ENCODE results near the gene EDA. TPM values are rescaled to one million over a fixed set of nuclear protein-coding genes. Genes with fewer than 3 reads are reported as not detected.

EDA gene
- total and polyA plus RNA-seq, 2 of the 13 experiments (the other 11 are each of a cell fraction or from before 2014, with no cell fraction given): 8.8 to 11.2 TPM

DNA sequence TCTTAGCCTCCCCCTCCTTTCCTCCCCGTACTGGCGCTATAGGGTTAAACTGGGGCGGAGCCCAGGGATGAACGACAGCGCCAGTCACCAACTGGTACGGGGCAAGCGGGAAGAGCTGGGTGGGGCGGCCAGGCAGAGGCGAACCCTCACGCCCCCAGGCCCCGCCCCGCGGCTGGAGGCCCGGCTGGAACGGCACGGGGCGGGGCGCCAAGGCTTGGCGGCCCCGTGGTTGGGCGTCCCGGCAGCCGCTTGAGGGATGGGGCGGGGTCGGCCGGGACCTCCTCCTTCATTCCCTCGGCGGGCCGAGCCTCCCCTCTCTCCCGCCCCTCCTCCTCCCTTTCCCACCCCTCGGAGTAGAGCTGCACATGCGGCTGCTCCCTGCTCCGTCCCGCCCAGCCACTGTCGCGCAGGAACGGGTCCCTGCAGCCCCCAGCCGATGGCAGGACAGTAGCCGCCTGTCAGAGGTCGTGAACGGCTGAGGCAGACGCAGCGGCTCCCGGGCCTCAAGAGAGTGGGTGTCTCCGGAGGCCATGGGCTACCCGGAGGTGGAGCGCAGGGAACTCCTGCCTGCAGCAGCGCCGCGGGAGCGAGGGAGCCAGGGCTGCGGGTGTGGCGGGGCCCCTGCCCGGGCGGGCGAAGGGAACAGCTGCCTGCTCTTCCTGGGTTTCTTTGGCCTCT lies at the start of gene EDA (continued):
- TF ChIP-seq, protein P1, sequence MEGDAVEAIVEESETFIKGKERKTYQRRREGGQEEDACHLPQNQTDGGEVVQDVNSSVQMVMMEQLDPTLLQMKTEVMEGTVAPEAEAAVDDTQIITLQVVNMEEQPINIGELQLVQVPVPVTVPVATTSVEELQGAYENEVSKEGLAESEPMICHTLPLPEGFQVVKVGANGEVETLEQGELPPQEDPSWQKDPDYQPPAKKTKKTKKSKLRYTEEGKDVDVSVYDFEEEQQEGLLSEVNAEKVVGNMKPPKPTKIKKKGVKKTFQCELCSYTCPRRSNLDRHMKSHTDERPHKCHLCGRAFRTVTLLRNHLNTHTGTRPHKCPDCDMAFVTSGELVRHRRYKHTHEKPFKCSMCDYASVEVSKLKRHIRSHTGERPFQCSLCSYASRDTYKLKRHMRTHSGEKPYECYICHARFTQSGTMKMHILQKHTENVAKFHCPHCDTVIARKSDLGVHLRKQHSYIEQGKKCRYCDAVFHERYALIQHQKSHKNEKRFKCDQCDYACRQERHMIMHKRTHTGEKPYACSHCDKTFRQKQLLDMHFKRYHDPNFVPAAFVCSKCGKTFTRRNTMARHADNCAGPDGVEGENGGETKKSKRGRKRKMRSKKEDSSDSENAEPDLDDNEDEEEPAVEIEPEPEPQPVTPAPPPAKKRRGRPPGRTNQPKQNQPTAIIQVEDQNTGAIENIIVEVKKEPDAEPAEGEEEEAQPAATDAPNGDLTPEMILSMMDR (CRISPR knock-in tag; IDR thresholded peaks at IDR 0.05): 0 out of 2 replicates have a peak, but pooled peaks have one; percentile 6
- 0 out of 2 replicates have a peak, but pooled peaks have one; percentile 45 for TF ChIP-seq ZNF792 (CRISPR knock-in tag; IDR thresholded peaks at IDR 0.05)
- TF ChIP-seq, protein P2, sequence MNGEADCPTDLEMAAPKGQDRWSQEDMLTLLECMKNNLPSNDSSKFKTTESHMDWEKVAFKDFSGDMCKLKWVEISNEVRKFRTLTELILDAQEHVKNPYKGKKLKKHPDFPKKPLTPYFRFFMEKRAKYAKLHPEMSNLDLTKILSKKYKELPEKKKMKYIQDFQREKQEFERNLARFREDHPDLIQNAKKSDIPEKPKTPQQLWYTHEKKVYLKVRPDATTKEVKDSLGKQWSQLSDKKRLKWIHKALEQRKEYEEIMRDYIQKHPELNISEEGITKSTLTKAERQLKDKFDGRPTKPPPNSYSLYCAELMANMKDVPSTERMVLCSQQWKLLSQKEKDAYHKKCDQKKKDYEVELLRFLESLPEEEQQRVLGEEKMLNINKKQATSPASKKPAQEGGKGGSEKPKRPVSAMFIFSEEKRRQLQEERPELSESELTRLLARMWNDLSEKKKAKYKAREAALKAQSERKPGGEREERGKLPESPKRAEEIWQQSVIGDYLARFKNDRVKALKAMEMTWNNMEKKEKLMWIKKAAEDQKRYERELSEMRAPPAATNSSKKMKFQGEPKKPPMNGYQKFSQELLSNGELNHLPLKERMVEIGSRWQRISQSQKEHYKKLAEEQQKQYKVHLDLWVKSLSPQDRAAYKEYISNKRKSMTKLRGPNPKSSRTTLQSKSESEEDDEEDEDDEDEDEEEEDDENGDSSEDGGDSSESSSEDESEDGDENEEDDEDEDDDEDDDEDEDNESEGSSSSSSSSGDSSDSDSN (CRISPR knock-in tag; IDR thresholded peaks at IDR 0.05): peak; percentile 67
- TF ChIP-seq, protein P3, sequence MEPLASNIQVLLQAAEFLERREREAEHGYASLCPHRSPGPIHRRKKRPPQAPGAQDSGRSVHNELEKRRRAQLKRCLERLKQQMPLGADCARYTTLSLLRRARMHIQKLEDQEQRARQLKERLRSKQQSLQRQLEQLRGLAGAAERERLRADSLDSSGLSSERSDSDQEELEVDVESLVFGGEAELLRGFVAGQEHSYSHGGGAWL (CRISPR knock-in tag; IDR thresholded peaks at IDR 0.05): peak; percentile 32; the same call in 1 of the 2 replicates
- TF ChIP-seq, protein P4, sequence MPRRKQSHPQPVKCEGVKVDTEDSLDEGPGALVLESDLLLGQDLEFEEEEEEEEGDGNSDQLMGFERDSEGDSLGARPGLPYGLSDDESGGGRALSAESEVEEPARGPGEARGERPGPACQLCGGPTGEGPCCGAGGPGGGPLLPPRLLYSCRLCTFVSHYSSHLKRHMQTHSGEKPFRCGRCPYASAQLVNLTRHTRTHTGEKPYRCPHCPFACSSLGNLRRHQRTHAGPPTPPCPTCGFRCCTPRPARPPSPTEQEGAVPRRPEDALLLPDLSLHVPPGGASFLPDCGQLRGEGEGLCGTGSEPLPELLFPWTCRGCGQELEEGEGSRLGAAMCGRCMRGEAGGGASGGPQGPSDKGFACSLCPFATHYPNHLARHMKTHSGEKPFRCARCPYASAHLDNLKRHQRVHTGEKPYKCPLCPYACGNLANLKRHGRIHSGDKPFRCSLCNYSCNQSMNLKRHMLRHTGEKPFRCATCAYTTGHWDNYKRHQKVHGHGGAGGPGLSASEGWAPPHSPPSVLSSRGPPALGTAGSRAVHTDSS (CRISPR knock-in tag; conservative IDR thresholded peaks at IDR 0.05): no peak
- no peak for TF ChIP-seq KAT7 (CRISPR knock-in tag; IDR thresholded peaks at IDR 0.05; ENCODE audit: borderline replicate concordance)
- no peak for TF ChIP-seq FIP1L1 (IDR thresholded peaks at IDR 0.05; ENCODE audit: borderline replicate concordance, insufficient read depth, low read depth, low read length)
- TF ChIP-seq HNRNPK (IDR thresholded peaks at IDR 0.05; ENCODE audit: low read depth, low read length, poor library complexity, severe bottlenecking): peak; percentile 87
- TF ChIP-seq KMT2B (CRISPR knock-in tag; IDR thresholded peaks at IDR 0.05): peak; percentile 22; the same call in 1 of the 2 replicates
- TF ChIP-seq MYC (CRISPR knock-in tag; IDR thresholded peaks at IDR 0.05; ENCODE audit: borderline replicate concordance): peak; percentile 49; the same call in 1 of the 2 replicates
- TF ChIP-seq ZNF605 (CRISPR knock-in tag; IDR thresholded peaks at IDR 0.05): no peak
- TF ChIP-seq, protein P5, sequence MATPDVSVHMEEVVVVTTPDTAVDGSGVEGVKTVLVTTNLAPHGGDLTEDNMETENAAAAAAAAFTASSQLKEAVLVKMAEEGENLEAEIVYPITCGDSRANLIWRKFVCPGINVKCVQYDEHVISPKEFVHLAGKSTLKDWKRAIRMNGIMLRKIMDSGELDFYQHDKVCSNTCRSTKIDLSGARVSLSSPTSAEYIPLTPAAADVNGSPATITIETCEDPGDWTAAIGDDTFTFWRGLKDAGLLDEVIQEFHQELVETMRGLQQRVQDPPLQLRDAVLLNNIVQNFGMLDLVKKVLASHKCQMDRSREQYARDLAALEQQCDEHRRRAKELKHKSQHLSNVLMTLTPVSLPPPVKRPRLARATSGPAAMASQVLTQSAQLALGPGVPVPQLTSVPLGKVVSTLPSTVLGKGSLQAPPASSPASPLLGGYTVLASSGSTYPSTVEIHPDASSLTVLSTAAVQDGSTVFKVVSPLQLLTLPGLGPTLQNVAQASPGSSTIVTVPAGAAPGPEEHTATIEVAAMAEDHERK (CRISPR knock-in tag; IDR thresholded peaks at IDR 0.05; ENCODE audit: low read depth): no peak
- TF ChIP-seq, protein P6, sequence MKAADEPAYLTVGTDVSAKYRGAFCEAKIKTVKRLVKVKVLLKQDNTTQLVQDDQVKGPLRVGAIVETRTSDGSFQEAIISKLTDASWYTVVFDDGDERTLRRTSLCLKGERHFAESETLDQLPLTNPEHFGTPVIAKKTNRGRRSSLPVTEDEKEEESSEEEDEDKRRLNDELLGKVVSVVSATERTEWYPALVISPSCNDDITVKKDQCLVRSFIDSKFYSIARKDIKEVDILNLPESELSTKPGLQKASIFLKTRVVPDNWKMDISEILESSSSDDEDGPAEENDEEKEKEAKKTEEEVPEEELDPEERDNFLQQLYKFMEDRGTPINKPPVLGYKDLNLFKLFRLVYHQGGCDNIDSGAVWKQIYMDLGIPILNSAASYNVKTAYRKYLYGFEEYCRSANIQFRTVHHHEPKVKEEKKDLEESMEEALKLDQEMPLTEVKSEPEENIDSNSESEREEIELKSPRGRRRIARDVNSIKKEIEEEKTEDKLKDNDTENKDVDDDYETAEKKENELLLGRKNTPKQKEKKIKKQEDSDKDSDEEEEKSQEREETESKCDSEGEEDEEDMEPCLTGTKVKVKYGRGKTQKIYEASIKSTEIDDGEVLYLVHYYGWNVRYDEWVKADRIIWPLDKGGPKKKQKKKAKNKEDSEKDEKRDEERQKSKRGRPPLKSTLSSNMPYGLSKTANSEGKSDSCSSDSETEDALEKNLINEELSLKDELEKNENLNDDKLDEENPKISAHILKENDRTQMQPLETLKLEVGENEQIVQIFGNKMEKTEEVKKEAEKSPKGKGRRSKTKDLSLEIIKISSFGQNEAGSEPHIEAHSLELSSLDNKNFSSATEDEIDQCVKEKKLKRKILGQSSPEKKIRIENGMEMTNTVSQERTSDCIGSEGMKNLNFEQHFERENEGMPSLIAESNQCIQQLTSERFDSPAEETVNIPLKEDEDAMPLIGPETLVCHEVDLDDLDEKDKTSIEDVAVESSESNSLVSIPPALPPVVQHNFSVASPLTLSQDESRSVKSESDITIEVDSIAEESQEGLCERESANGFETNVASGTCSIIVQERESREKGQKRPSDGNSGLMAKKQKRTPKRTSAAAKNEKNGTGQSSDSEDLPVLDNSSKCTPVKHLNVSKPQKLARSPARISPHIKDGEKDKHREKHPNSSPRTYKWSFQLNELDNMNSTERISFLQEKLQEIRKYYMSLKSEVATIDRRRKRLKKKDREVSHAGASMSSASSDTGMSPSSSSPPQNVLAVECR (CRISPR knock-in tag; IDR thresholded peaks at IDR 0.05; ENCODE audit: borderline replicate concordance): peak; percentile 51
- no peak for TF ChIP-seq FOSL2 (CRISPR knock-in tag; IDR thresholded peaks at IDR 0.05)
- TF ChIP-seq PHF8 (CRISPR knock-in tag; IDR thresholded peaks at IDR 0.05): peak; percentile 54; the same call in 1 of the 2 replicates
- TF ChIP-seq SOX5 (CRISPR knock-in tag; IDR thresholded peaks at IDR 0.05; ENCODE audit: borderline replicate concordance): no peak
- TF ChIP-seq POLR2A (IDR thresholded peaks at IDR 0.05; ENCODE audit: insufficient read depth in 1 of 2, low read depth in 2 of 2, low read length in 2 of 2): peak in 1 of 2 experiments; percentile 39; a peak in 1 of 4 replicates
